NCI-H1694 (cell line): Measurements from ENCODE around the gene IGFL4.

ENCODE experiments used
- DNase-seq: peaks from one replicate; lab custom pipeline; 2025; lab: John Stamatoyannopoulos, UW

Gene IGFL4

DNA sequence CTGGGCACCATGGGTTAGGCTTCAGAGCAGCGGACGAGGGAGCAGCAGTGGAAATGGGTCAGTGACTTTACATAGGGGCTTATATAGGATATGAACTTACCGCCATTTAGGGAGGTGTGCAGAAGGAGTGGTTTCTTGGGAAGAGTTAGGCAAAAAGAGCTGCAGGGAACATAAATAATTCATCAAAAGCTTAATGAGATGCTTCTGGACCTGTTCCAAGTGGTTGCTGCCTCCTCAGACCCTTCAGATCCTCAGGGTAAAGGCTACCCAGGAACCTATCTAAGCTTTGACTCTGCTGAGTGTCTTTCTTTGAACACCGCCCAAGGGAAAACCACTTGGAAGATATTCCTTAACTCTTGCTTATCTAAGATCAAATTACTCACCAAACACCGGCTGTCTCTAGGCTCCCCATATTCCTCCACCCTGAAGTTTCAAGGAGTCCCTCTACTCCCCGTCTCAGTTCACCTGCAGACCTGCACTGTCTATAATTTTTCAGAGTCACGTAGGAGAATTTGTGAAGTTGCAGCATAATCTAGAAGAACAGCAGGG is at the start of gene IGFL4:
Gene IGFL4 (minus strand): TSS at position 51 of the 549 bp plus-strand sequence. CDS start 40 bp downstream, at position 11.
- no peak for DNase-seq

- no peak for DNase-seq
Measured at GRCh38 chr19:46090444-46090843, 49.6 kb upstream of the IGFL4 start.

DNA sequence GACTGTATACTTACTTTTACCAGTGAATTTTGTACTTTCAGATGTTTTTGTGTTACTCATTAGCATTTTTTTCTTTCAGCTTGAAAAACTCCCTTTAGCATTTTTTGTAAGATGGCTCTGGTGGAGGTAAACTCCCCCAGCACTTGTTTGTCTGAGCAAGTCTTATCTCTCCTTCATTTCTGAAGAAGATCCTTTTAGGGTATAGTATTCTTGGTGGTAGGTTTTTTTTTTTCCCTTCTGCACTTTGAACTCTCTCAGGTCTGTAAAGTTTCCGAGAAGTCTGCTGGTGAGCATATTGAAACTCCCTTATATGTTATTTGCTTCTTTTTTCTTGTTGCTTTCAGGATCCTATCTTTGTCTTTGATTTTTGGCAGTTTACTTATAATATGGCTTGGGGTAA is 48.6 kb upstream of the IGFL4 start:
- no peak for DNase-seq

- DNase-seq: no peak
Measured at GRCh38 chr19:46088101-46088500, 47.3 kb upstream of the IGFL4 start.

- DNase-seq: no peak
Measured at GRCh38 chr19:46085888-46086287, 45.1 kb upstream of the IGFL4 start.

DNA sequence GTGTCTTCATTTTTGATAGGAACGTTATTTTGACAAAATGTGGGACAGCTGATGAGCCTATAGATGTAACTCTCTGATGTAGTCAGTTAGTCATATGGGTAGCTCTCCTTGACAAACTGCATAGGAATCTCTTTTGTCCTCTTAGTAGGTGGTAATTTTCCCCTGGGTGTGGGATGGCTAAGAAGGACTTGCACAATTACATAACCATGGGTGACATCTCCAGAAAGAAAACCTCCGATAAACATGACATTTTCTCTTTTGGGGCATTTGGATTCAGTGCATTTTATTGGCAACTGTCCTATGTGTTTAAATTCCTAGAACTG is 41.9 kb upstream of the IGFL4 start:
- no peak for DNase-seq

GRCh38 chr19:46081928-46082727 is 41.3 kb upstream of the IGFL4 start:
- DNase-seq: peak; percentile 52

- DNase-seq: no peak
Measured at GRCh38 chr19:46080561-46080960, 39.8 kb upstream of the IGFL4 start.

GRCh38 chr19:46079576-46079975 is 38.8 kb upstream of the IGFL4 start:
- no peak for DNase-seq

DNA sequence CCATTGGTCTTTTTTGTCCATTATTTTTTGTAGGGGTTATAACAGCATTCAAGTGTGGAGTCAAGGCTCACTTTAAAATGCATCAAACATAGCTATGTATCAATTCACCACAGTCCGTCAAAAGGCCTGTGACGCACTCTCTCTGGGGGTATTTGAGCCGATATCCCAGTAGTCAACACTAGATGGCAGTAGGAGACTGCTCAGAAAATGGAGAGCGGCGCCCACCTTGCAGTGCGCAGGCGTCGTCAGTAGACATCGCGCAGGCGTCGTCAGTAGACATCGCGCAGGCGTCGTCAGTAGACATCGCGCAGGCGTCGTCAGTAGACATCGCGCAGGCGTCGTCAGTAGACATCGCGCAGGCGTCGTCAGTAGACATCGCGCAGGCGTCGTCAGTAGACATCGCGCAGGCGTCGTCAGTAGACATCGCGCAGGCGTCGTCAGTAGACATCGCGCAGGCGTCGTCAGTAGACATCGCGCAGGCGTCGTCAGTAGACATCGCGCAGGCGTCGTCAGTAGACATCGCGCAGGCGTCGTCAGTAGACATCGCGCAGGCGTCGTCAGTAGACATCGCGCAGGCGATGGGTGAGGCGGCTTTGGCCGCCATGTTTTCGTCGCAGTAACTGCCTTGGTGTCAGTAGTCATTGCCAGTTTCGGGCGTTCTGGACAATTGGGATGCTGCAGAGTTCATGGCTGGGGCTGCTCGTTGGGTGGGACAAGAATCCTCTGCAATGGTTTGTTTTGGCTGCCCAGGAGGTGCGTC is 38.0 kb upstream of the IGFL4 start:
- peak; percentile 30 for DNase-seq

- no peak for DNase-seq
Measured at GRCh38 chr19:46077815-46078167, 37.0 kb upstream of the IGFL4 start.

GRCh38 chr19:46076951-46077814 is 36.4 kb upstream of the IGFL4 start:
- peak; percentile 88 for DNase-seq

GRCh38 chr19:46076031-46076880 is 35.5 kb upstream of the IGFL4 start:
- DNase-seq: no peak

DNA sequence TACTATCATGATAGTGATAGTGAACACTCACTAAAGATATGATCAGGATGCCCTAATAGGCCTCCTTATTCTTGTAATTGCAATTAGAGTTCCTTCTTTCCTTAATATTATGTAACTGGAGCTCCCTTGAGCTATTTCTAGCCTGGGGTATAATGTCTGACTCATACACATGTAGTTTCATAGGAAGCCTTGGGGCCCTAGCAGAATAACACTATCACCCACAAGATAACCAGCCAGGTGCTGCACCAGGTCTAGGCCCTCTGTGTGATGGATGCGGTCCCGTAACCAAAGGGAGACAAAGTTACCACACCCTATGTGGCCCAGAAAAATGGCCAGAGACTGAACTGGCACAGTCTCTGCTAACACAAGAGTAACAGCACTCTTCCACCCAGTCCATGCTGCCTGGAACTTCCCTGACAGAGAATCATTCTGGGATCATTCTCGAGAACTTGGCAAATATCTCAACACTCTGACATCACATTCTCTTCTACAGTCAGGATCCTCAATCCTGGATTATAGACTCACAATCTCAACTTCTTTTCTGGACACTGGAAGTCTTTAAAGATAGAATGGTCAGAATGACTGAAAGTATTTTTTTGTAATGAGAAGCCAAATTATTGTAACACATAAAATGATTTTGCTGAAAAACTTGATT is 32.6 kb upstream of the IGFL4 start:
- no peak for DNase-seq

DNA sequence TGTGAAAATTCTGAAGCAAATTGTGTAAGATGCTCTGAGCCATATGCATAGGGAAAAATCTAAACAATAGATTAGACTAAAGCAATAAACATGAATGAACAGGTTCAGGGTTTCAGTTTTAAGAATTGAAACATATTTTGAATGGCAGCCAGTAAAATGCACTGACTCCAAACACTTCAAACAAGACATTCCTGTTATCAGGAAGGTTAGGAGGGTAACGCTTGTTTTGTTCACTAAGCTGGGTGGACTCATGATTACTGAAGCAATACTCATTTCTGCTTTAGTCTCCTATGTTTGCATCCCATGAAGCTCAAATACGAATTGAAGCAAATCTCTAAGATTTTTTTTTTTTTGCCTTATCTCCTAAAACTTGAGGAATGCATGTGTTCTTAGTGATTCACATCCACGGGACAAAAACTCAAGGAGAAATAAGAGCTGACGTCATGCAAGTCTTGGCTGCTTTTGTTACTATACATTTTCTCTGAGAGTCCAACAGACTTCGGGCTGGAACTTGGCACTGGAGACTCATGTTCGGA is 29.1 kb upstream of the IGFL4 start:
- DNase-seq: no peak

DNA sequence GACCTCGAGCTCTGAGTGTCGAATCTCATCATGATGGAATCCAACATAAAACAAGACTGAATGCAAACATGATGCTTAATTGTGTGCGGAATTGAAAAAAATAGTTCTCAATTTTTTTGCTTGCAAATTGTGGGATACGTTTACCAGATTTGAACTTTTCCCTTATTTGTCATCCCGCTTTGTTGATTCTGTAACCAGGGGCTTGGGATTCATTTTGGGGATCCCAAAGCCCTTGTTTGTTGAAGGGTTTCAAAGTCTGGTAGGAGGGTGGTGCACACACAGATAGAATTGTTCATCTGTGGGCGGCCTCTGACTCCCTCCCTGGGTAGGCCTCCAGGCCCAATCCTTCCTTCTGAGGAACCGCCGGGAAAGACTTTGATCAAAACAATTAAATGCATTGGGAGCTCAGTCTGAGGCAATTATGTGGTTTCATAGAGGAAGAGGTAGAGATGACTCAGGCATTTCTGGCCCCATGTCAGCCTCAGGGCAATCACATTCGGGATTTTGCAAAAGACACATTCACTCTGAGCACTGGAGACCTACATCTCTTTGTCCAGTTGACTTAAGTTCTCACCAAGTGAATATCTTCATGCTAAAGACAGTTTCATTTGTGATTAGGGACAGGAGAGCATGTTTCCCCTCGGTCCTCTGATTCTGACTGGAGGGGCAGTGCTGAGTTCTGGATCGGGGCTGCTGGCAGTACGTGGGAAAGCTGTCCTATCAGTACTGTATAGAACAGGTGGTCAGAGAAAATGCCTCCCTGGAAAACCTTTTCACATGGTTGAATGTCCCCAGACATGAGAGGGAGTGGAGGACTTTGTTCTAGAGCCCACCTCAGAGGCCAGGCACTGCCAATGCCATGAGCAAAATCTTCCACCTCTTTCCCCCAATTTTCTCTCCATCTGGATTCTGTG is 27.8 kb upstream of the IGFL4 start:
- no peak for DNase-seq

DNA sequence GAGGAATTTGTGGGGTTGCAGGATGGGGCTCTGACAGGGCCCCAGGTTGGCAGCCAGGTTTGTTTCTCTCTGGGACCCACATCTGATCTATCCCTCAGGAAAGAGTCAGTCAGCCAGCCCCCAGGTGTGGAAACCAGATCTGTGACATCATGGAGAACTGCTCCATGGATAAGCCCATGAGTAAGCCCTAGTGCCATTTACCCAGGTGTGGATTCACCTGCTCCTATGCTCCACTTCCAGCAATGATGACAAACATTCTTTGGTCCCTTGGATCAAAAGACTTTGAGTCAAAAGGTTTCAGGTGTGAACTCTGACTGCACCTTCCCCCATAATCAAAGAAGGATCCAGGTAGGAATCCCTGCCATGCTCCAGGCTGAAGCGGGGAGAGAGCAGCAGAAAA is 26.9 kb upstream of the IGFL4 start:
- DNase-seq: no peak

DNA sequence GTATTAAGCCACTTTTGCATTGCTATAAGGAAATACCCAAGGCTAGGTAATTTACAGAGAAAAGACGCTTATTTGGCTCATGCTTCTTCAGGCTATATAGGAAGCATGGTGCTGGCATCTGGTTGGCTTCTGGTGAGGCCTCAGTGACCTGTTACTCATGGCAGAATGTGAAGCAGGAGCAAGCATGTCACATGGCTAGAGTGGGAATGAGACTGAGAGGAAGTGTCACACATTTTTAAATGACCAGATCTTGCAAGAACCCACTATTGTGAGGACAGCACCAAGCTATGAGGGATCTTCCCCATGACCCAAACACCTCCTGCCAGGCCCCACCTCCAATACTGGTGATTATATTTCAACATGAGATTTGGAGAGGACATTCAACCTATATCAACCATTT is 25.7 kb upstream of the IGFL4 start:
- no peak for DNase-seq

- no peak for DNase-seq
Measured at GRCh38 chr19:46065486-46066071, 24.8 kb upstream of the IGFL4 start.
